GM12874 (cell line): Measurements from ENCODE around the gene ACTRT1.

Source experiments
- CTCF ChIP-seq: IDR thresholded peaks from 2 replicates; pipeline ENCODE4 v1.5.1; 2011; ENCODE audit warnings: low read depth, mild to moderate bottlenecking, control low read depth, low read length, moderate library complexity; ENCODE audit not compliant: insufficient read depth

The ACTRT1 gene

GRCh38 chrX:128052303-128052702 is at the start of gene ACTRT1:
Gene ACTRT1, minus strand, starts transcription at chrX:128052403. Its CDS starts 197 bp downstream, at chrX:128052206.
- no peak for TF ChIP-seq CTCF

DNA sequence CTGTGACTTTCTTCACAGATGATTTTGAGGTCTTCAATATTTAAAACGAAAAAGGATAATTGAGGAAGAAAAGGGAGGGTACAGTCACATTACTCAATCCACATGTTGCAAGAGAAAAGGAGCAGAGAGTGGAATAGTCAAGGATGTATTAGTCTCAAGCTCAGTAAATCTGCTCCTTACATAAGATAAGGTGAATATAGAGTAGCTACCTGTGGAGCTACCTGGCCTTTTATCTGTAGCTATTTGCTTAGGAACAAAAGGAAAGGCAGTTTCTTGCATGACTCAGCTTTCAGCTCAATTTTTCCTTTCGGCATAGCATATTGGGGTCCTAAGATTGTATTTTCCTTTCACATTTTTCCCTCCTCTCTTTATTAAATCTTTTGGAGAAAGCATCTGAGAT is 26.3 kb upstream of the ACTRT1 start:
- no peak for TF ChIP-seq CTCF

DNA sequence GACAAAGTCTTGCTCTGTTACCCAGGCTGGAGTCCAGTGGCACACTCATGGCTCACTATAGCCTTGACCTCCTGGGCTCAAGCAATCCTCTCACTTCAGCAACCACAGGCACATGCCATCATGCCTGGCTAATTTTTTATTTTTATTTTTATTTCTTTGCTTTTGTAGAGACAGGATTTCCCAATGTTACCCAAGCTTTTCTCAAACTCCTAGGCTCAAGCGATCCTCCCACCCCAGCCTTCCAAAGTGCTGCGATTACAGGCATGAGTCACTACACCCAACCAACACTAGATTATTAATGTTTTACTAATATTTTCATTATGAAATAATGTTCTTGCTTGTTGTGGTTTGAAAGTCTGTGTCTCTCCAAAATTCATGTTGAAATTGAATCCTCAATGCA is 5.2 kb upstream of the ACTRT1 start:
- TF ChIP-seq CTCF, result no peak

GRCh38 chrX:128051526-128051925 is 677 bp downstream of the ACTRT1 start:
- no peak for TF ChIP-seq CTCF

GRCh38 chrX:128035318-128035717 is 16.9 kb downstream of the ACTRT1 start:
- TF ChIP-seq CTCF, result no peak

DNA sequence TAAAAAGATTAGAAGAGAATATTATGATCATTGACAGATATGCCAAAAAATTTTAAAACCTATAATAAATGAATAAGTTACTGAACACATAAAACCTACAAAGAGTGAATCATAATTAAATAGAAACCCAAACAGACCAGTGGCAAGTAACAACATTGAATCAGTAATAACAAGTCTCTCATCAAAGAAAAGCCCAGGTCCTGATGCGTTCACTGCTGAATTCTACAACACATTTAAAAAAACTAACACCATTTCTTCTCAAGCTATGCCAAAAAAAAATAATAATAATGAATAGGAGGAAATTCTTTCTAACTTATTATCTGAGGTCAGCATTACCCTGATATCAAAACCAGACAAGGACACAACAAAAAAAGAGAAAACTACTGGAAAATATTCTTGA is 30.6 kb downstream of the ACTRT1 start:
- no peak for TF ChIP-seq CTCF

DNA sequence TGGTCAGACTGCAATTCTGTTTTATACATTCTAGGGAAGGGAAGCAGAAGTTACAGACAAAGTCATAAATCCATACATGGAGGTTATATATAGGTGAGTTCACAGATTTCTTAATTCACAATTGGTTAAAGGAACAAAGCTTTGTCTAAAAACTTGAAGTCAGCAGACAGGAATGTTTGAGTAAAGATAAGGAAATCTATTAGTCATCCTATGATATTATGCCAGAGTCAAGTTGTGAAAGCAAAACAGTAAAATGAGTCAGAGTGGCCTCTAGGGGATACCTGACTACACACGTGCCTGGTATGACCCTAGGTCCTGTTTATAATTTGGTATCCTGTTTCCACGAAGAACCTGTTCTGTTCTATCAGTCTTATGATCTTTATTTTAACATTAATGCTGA is 31.5 kb downstream of the ACTRT1 start:
- no peak for TF ChIP-seq CTCF

GRCh38 chrX:128019218-128019617 is 33.0 kb downstream of the ACTRT1 start:
- no peak for TF ChIP-seq CTCF
